ENCODE measurements around the gene ELFN2. TPM values are rescaled to one million over a fixed set of nuclear protein-coding genes. Genes with fewer than 3 reads are reported as not detected.

ELFN2 gene
- total RNA-seq, 3 donors from 2014 or later: not detected

GRCh38 chr22:37366601-37367000 is 60.7 kb downstream of the ELFN2 start:
- no peak for DNase-seq (ENCODE audit: low spot score in 2 of 2)
- TF ChIP-seq POLR2AphosphoS5 (IDR thresholded peaks at IDR 0.05) (no peak), POLR2A (IDR thresholded peaks at IDR 0.05) (no peak), CTCF (IDR thresholded peaks at IDR 0.05) (no peak)
- H3K4me1 ChIP-seq: no peaks in the 10 kb centered on the region
- H3K36me3 ChIP-seq: no peaks in the 10 kb centered on the region
- no peaks in the 10 kb centered on the region for H3K9me3 ChIP-seq
- intact Hi-C loops (cut with DNase I; ENCODE audit: low total_unique reads): no loop called here
- H3K27ac ChIP-seq: no peak overlapping the region
- H3K4me3 ChIP-seq: no peak overlapping the region
- H3K27me3 ChIP-seq: no peaks in the 10 kb centered on the region

DNA sequence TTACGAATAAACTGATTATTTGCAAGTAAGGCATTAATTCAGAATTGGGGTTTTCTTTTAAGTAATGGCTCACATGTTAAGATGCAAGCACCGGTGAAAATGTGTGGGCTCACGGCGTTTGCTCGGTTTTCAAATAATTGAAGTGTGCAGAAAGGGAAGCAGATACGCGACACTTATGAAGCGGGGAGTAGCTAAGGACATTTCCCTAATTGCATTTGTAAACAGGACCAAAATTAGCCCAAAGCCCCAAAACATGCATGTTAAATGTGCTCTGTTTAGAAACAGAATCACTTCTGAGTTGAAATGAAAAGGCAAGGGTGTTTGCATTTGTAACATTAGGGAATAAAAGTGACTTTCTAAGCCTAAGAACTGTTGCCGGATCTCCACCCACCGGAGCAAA is 61.3 kb downstream of the ELFN2 start:
- no peak overlapping the region for H3K27ac ChIP-seq
- no peaks in the 10 kb centered on the region for H3K4me1 ChIP-seq
- intact Hi-C loops (cut with DNase I; ENCODE audit: low total_unique reads): no loop called here
- H3K27me3 ChIP-seq: no peaks in the 10 kb centered on the region
- no peaks in the 10 kb centered on the region for H3K36me3 ChIP-seq
- no peak for DNase-seq (ENCODE audit: low spot score in 2 of 2)
- H3K9me3 ChIP-seq: no peaks in the 10 kb centered on the region
- H3K4me3 ChIP-seq: no peak overlapping the region
- TF ChIP-seq POLR2AphosphoS5 (IDR thresholded peaks at IDR 0.05) (no peak), CTCF (IDR thresholded peaks at IDR 0.05) (no peak), POLR2A (IDR thresholded peaks at IDR 0.05) (no peak)

DNA sequence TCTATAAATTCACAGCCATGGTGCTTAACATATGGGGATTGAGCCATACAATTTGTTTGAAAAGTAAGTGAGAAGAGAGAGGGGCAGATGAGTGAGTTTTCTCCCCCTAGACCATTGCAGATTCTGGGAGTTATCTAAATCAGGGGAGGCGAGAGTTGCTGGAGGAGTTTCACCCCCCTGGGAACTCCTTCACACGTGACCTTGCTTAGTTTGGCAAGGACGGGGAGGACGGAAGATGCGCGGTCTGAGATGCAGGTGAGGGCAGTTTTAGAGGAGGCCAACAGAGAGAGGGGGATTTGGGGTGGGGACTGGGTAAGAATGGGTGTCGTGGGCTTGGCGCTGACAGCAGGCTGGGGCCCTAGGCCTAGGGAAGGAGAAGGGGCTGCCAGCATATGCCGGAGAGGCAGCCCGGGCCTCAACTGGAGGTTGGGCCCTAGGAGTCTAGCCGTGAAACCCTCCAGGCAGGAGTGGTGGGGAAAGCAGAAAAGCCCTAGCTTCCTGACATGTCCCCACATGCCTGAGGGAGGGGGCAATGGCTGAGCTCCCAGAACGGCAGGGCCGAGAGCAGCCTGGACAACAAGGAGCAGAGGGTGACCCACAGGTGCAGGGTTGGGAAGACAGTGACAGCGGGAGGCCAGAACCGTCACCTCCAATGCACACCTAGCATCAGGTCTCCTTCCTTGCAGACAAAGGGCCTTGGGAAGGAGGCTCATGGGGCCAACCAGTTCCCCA is 63.9 kb downstream of the ELFN2 start:
- no peak for DNase-seq (ENCODE audit: low spot score in 2 of 2)
- no peaks in the 10 kb centered on the region for H3K27me3 ChIP-seq
- no peak overlapping the region for H3K4me3 ChIP-seq
- no peaks in the 10 kb centered on the region for H3K4me1 ChIP-seq
- no peak overlapping the region for H3K27ac ChIP-seq
- no peaks in the 10 kb centered on the region for H3K9me3 ChIP-seq
- intact Hi-C loops (cut with DNase I; ENCODE audit: low total_unique reads): loop anchor here (1.0 kb wide), 1 partner anchor 10 kb away; no protein-coding TSS in a partner anchor
- TF ChIP-seq CTCF (IDR thresholded peaks at IDR 0.05): no peak
- no peak for TF ChIP-seq POLR2AphosphoS5 (IDR thresholded peaks at IDR 0.05)
- no peak for TF ChIP-seq POLR2A (IDR thresholded peaks at IDR 0.05)
- no peaks in the 10 kb centered on the region for H3K36me3 ChIP-seq

DNA sequence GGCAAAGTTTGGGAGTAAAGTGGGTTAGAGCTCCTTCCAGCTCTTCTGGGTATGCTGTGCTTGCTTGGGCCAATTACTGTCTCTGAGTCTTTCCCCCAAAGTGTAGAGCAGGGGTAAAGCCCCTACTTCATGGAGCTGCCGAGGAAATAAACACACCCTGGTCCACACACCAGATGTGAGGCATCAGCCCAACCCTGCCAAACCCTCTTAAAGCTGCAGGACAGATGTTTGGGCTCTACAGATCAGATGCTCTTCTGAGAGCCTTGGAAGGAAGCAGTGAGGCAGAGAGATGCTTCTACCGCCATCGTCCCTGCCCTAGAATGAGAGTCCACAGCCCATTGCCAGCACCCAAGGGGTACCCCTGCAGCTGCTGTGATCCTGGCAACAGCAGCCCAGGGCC is 64.7 kb downstream of the ELFN2 start:
- no peak for DNase-seq (ENCODE audit: low spot score in 2 of 2)
- intact Hi-C loops (cut with DNase I; ENCODE audit: low total_unique reads): loop anchor here (1.0 kb wide), 1 partner anchor 9 kb away; no protein-coding TSS in a partner anchor
- no peaks in the 10 kb centered on the region for H3K36me3 ChIP-seq
- TF ChIP-seq CTCF (IDR thresholded peaks at IDR 0.05) (no peak), POLR2AphosphoS5 (IDR thresholded peaks at IDR 0.05) (no peak), POLR2A (IDR thresholded peaks at IDR 0.05) (no peak)
- no peak overlapping the region for H3K27ac ChIP-seq
- H3K4me1 ChIP-seq: no peaks in the 10 kb centered on the region
- H3K9me3 ChIP-seq: no peaks in the 10 kb centered on the region
- H3K27me3 ChIP-seq: no peaks in the 10 kb centered on the region
- no peak overlapping the region for H3K4me3 ChIP-seq

DNA sequence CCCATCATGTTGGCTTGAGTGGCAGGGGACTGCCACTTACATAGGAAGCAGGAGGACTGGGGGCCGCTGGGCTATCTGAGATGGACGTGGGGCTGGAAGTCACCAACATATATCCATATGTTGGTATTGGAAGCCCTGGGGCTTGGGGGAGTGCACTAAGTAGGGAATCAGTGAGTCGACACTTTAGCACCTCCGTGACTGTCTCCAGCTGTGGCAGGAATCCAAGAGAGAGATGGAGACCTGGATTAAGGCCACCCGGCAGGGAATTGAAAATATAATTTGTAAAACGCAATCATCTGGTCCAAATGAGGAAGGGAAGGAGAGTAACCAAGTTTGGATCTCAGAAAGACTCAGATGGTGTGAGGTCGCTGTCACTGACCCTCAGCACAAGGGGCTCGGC is 68.4 kb downstream of the ELFN2 start:
- intact Hi-C loops (cut with DNase I; ENCODE audit: low total_unique reads): no loop called here
- no peak for DNase-seq (ENCODE audit: low spot score in 2 of 2)
- no peak overlapping the region for H3K4me3 ChIP-seq
- no peaks in the 10 kb centered on the region for H3K4me1 ChIP-seq
- peaks cover 0 to 5% of the 10 kb centered on the region in 2 donors for H3K27me3 ChIP-seq
- H3K36me3 ChIP-seq: no peaks in the 10 kb centered on the region
- TF ChIP-seq POLR2AphosphoS5 (IDR thresholded peaks at IDR 0.05): no peak
- no peaks in the 10 kb centered on the region for H3K9me3 ChIP-seq
- no peak overlapping the region for H3K27ac ChIP-seq

Measured in breast epithelium (tissue), 4 donors.